ENCODE results near the gene CASS4.

Gene CASS4, protein sequence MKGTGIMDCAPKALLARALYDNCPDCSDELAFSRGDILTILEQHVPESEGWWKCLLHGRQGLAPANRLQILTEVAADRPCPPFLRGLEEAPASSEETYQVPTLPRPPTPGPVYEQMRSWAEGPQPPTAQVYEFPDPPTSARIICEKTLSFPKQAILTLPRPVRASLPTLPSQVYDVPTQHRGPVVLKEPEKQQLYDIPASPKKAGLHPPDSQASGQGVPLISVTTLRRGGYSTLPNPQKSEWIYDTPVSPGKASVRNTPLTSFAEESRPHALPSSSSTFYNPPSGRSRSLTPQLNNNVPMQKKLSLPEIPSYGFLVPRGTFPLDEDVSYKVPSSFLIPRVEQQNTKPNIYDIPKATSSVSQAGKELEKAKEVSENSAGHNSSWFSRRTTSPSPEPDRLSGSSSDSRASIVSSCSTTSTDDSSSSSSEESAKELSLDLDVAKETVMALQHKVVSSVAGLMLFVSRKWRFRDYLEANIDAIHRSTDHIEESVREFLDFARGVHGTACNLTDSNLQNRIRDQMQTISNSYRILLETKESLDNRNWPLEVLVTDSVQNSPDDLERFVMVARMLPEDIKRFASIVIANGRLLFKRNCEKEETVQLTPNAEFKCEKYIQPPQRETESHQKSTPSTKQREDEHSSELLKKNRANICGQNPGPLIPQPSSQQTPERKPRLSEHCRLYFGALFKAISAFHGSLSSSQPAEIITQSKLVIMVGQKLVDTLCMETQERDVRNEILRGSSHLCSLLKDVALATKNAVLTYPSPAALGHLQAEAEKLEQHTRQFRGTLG

DNA sequence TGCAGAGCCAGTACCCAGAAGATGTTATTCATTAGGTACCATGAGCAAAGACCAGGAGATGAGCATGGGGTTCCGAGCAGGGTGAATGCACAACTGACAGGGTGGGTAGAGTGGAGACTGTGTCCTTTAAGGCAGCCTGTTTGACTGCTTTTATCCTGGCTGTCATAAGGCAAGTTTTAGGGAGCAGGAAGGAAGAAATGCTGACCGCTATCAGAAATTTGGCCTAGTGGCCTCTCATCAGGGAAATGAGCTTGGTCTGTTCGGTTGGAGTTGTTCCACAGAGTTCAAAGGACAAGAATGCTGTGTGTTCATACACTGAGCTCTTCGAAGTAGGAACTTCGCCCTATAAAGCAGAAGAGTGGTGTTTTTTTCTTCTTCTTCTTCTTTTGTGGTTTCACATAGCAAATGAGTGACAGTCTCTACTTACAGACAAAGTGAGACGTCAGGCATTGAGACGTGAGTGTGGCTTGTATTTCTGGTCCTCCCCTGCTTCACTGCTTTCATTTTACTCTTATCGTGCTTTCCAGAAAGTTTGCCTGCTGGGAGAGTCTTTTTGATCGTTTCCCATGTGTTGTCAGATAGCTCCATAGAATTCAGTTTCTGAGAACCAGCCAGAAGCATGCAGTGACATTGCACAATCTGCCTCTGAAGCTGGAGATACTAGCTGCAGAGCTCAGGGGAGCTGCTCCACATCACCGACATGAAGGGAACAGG is at the start of gene CASS4:
TSS of gene CASS4 (plus strand) at position 502 of the 714 bp plus-strand sequence. CDS start at position 701, 199 bp downstream.
- Histone ChIP-seq H3K4me2 (peak within 1 kb of the TSS; percentile 55), H3K4me3 (no peak within 1 kb of the TSS), H3K4me1 (peaks cover 25% of the 10 kb centered on the region), H3K9ac (no peak within 1 kb of the TSS; the same call in 1 of the 2 replicates), H3K27ac (no peak within 1 kb of the TSS), H3K9me3 (no peaks in the 10 kb centered on the region), H3K36me3 (peaks cover 35% of the 10 kb centered on the region), H3K27me3 (no peaks in the 10 kb centered on the region), H4K20me1 (peaks cover 22% of the 10 kb centered on the region; the same call in 1 of the 2 replicates)
- peak; percentile 86 for TF ChIP-seq Cebpa-rat (IDR thresholded peaks at IDR 0.05)

DNA sequence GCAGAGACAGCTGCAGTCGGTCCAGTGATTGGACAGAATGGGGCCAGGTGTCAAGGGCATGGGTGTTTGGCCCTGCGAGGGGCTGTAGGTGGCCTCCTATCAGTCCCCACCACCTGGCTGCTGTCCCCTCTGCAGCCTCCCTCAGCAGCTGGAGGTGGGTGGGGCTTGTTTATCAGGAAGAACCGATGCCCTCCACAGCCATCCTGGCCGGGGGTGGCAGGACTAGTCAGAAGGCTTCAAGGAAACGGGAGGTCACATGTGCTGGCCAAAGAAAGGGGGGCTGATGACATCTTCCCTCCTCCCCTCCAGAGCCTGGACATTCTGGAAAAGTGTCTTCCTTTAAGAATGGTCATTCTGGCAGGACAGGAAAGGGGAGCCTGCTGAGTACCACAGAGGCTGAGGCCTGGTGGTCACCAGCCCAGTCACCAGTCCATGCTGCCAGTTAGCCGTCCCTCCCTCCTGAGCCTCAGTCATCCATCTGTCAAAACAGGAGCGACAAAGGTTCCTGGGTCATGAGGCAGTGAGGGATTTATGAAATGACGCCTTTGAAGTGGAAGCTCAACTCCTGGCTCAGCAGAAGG is 49.1 kb upstream of the CASS4 start:
- Histone ChIP-seq H3K4me2 (no peak overlapping the region), H3K9ac (no peak overlapping the region), H3K36me3 (peaks cover 23% of the 10 kb centered on the region), H3K4me3 (no peak overlapping the region), H3K27me3 (no peaks in the 10 kb centered on the region), H3K4me1 (peaks cover 15% of the 10 kb centered on the region), H4K20me1 (no peaks in the 10 kb centered on the region), H3K27ac (no peak overlapping the region), H3K9me3 (no peaks in the 10 kb centered on the region)
- no peak for TF ChIP-seq Cebpa-rat (IDR thresholded peaks at IDR 0.05)

DNA sequence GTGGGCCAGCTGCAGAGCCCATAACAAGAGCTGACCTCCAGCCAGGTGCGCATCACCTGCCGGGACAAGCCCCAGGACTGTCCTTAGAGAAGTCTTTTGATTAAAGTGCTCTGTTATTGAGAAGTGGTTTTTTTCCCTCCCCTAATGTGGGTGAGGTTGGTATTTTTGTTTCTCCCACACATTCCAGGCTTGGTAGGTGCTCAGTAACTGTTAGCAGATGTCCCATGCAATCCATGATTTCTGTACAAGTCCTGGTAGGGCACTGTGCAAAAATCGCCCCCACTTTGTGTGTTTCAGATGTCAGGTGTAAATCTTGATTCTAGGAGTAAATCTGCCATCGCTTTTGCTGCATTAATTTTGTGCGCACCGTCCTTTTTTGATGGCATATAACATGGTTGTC is 48.6 kb upstream of the CASS4 start:
- H3K9ac ChIP-seq = no peak overlapping the region
- no peaks in the 10 kb centered on the region for H4K20me1 ChIP-seq
- H3K9me3 ChIP-seq = no peaks in the 10 kb centered on the region
- H3K4me1 ChIP-seq = peaks cover 15% of the 10 kb centered on the region
- H3K4me2 ChIP-seq = no peak overlapping the region
- no peak for TF ChIP-seq Cebpa-rat (IDR thresholded peaks at IDR 0.05)
- H3K27me3 ChIP-seq = no peaks in the 10 kb centered on the region
- H3K36me3 ChIP-seq = peaks cover 29% of the 10 kb centered on the region
- H3K4me3 ChIP-seq = no peak overlapping the region
- H3K27ac ChIP-seq = no peak overlapping the region

DNA sequence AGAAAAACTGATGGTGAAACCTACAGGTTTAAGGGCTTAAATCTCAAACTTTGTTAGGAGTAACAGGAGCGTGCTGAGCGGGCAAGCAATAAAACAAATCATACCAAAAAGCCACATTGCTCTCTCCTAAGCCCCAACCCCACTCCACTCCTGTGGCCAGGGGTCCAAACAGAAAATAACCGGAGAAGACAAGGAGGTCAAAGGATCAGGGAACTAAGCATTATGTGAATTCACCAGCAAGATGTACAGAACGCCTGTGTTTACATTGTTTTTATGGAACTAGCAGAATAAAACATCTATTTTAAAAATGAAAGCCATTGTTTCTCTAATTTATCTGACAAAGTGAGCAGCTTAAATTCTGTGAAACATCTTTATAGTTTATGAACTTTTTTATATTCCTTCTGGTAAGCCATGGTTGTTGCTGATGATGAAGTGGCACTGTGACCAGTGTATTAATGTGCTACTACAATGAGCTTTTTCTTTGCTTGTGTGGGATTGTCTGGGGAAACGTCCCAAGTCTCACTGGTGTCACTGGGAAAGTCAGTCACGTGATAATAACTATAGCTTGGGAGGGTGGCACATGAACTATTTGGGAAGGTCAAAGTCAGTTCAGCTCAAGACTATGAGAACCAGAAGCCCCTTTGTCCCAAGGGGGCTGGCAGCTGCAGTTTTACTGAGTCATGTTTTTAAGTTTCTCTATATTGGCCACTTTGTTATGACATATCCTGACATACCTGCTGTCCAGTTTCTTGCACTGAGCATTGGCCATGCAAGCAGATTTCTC is 43.5 kb upstream of the CASS4 start:
- no peaks in the 10 kb centered on the region for H3K9me3 ChIP-seq
- no peaks in the 10 kb centered on the region for H3K4me1 ChIP-seq
- no peak overlapping the region for H3K9ac ChIP-seq
- no peak overlapping the region for H3K4me3 ChIP-seq
- no peak overlapping the region for H3K27ac ChIP-seq
- no peaks in the 10 kb centered on the region for H4K20me1 ChIP-seq
- H3K4me2 ChIP-seq = no peak overlapping the region
- H3K36me3 ChIP-seq = peaks cover 80% of the 10 kb centered on the region
- TF ChIP-seq Cebpa-rat (IDR thresholded peaks at IDR 0.05) = no peak
- H3K27me3 ChIP-seq = no peaks in the 10 kb centered on the region

DNA sequence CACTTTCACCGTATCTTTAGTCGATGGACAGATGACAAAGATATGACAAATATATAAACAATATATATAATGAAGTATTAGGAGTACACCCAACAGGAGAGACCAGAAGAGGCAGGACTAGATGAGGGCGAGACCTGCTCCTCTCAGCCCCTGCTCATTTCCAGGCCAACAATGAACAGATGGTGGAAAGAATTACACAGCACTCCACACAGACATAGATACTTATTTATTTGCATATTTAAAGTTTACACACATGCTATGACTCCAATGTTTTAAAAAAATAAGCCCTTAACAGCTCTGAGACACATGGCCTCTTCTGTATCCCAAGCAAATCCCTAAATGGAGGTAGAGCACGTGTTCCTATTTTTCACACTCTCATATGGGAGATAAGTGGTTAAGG is 42.9 kb upstream of the CASS4 start:
- H3K27ac ChIP-seq = no peak overlapping the region
- H3K4me1 ChIP-seq = no peaks in the 10 kb centered on the region
- TF ChIP-seq Cebpa-rat (IDR thresholded peaks at IDR 0.05) = no peak
- no peak overlapping the region for H3K9ac ChIP-seq
- no peak overlapping the region for H3K4me2 ChIP-seq
- H4K20me1 ChIP-seq = no peaks in the 10 kb centered on the region
- H3K4me3 ChIP-seq = no peak overlapping the region
- H3K9me3 ChIP-seq = no peaks in the 10 kb centered on the region
- H3K27me3 ChIP-seq = no peaks in the 10 kb centered on the region
- H3K36me3 ChIP-seq = peaks cover 86% of the 10 kb centered on the region

DNA sequence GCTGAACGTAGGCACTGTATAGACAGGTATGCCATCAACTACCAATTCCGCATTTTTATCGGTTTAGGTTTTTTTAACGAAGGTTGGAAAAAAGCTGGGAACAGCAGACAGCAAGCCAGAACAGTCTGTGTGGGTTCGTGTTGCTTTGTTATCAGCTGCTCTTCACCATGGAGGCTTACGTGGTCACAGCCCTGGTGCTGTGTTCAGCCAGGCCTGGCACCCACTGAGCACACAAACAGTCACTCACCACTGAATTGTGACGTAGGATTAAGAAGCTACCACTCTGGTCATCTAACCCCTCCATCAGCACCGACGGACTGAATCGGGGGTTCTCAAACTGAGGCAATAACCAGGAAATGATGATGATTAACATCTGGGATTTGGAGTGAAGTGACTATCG is 40.1 kb upstream of the CASS4 start:
- H3K36me3 ChIP-seq = peaks cover 100% of the 10 kb centered on the region
- peaks cover 16% of the 10 kb centered on the region; the same call in 1 of the 2 replicates for H4K20me1 ChIP-seq
- no peaks in the 10 kb centered on the region for H3K27me3 ChIP-seq
- no peak overlapping the region for H3K27ac ChIP-seq
- TF ChIP-seq Cebpa-rat (IDR thresholded peaks at IDR 0.05) = no peak
- H3K4me1 ChIP-seq = no peaks in the 10 kb centered on the region
- no peak overlapping the region for H3K4me2 ChIP-seq
- no peak overlapping the region for H3K9ac ChIP-seq
- no peak overlapping the region for H3K4me3 ChIP-seq
- H3K9me3 ChIP-seq = no peaks in the 10 kb centered on the region

DNA sequence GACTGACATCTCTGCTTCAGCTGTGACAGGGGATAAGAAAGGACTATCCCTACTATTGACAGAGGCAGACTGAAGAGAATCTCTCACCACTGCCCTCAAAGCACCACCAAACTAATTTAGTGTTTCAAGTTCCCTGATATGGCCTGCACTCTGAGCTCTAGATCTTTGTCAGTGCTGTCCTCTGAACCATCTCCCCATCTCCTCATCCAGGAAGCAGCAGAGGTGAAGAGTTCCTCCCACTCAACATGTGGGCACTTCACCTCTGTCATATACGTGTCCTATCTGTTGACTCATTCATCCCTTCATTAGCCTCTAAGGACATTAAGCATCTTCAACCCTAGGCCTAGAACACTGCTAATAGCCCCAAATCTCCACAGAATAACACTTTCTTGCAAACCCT is 39.2 kb upstream of the CASS4 start:
- H4K20me1 ChIP-seq = peaks cover 19% of the 10 kb centered on the region; the same call in 1 of the 2 replicates
- no peak overlapping the region for H3K9ac ChIP-seq
- H3K27ac ChIP-seq = no peak overlapping the region
- no peaks in the 10 kb centered on the region for H3K9me3 ChIP-seq
- TF ChIP-seq Cebpa-rat (IDR thresholded peaks at IDR 0.05) = no peak
- H3K27me3 ChIP-seq = no peaks in the 10 kb centered on the region
- H3K36me3 ChIP-seq = peaks cover 99% of the 10 kb centered on the region
- H3K4me1 ChIP-seq = no peaks in the 10 kb centered on the region
- no peak overlapping the region for H3K4me3 ChIP-seq
- no peak overlapping the region for H3K4me2 ChIP-seq

DNA sequence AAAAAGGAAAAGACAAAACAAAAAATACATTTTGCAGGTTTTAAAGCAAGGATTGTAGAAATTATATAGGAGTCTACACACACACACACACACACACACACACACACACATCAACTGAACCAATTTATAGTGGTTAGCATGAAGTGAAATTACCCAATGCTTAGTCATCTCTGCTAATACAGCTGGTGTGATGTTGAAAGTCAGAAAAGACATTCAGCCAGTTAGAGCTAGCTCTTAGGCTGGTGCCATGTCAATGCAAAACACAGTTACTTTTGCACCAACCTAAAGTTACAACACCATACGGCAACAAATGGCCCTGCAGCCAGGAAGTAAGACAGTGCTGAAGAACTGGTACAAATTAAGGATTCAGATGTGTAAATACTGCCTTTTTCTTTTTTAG is 38.1 kb upstream of the CASS4 start:
- Histone ChIP-seq H3K27ac (no peak overlapping the region), H3K27me3 (no peaks in the 10 kb centered on the region), H3K4me2 (no peak overlapping the region), H3K4me3 (no peak overlapping the region), H3K4me1 (no peaks in the 10 kb centered on the region), H4K20me1 (peaks cover 26% of the 10 kb centered on the region; the same call in 1 of the 2 replicates), H3K9me3 (no peaks in the 10 kb centered on the region), H3K9ac (no peak overlapping the region), H3K36me3 (peaks cover 99% of the 10 kb centered on the region)
- no peak for TF ChIP-seq Cebpa-rat (IDR thresholded peaks at IDR 0.05)

DNA sequence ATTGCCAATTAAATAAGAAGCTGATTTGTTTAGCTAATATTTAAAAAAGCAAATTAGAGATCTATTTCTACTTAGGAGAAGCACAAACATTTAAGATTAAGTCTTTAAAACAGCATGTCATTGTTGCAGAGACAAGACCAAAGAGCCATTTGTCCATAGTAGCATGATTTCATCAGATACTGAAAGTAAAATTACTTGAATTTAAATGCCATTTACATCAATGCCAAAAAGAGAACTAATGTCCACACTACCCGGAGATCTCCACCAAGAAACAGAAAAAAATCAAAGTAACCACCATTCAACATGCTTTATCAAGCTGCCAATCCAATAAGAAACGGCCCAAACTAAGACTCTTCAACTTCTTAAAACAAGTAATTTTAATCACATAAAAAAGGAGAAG is 35.7 kb upstream of the CASS4 start:
- H3K4me1 ChIP-seq = no peaks in the 10 kb centered on the region
- no peak overlapping the region for H3K27ac ChIP-seq
- peaks cover 99% of the 10 kb centered on the region for H3K36me3 ChIP-seq
- no peaks in the 10 kb centered on the region for H3K27me3 ChIP-seq
- no peak overlapping the region for H3K4me3 ChIP-seq
- no peak overlapping the region for H3K9ac ChIP-seq
- no peaks in the 10 kb centered on the region for H3K9me3 ChIP-seq
- no peak for TF ChIP-seq Cebpa-rat (IDR thresholded peaks at IDR 0.05)
- peaks cover 26% of the 10 kb centered on the region; the same call in 1 of the 2 replicates for H4K20me1 ChIP-seq
- H3K4me2 ChIP-seq = no peak overlapping the region
